Left forelimb (tissue), 1 donor: ENCODE data around the gene GRAMD2B.

ENCODE experiments used
- DNase-seq: peaks from one replicate; pipeline ENCODE4 v3.0.0-alpha.2; 2018; ENCODE audit warnings: low spot score

Gene GRAMD2B

GRCh38 chr5:126480824-126481223 lies 57.6 kb downstream of the GRAMD2B start:
- DNase-seq, result no peak

GRCh38 chr5:126481243-126481642 lies 58.0 kb downstream of the GRAMD2B start:
- DNase-seq, result no peak

- no peak for DNase-seq
These were observed 59.4 kb downstream of the GRAMD2B start for GRCh38 chr5:126482591-126482990.

GRCh38 chr5:126483156-126483555 lies 59.9 kb downstream of the GRAMD2B start:
- DNase-seq, result no peak

- DNase-seq, result no peak
These were observed 61.0 kb downstream of the GRAMD2B start for GRCh38 chr5:126484253-126484652.

- DNase-seq, result no peak
These were observed 63.1 kb downstream of the GRAMD2B start for GRCh38 chr5:126486332-126486731.

GRCh38 chr5:126487596-126487995 lies 64.4 kb downstream of the GRAMD2B start:
- DNase-seq, result no peak

GRCh38 chr5:126488443-126489065 lies 65.3 kb downstream of the GRAMD2B start:
- no peak for DNase-seq

- DNase-seq, result peak; percentile 70
These were observed 67.1 kb downstream of the GRAMD2B start for GRCh38 chr5:126490167-126490940.

- DNase-seq, result no peak
These were observed 69.7 kb downstream of the GRAMD2B start for GRCh38 chr5:126492939-126493338.

GRCh38 chr5:126494393-126494792 lies 71.2 kb downstream of the GRAMD2B start:
- DNase-seq, result no peak

- DNase-seq, result no peak
These were observed 74.3 kb downstream of the GRAMD2B start for GRCh38 chr5:126497506-126497905.

- no peak for DNase-seq
These were observed 76.1 kb downstream of the GRAMD2B start for GRCh38 chr5:126499278-126499677.

GRCh38 chr5:126499853-126500342 lies 76.7 kb downstream of the GRAMD2B start:
- no peak for DNase-seq

GRCh38 chr5:126501448-126501847 lies 78.2 kb downstream of the GRAMD2B start:
- DNase-seq, result no peak

- DNase-seq, result no peak
These were observed 80.4 kb downstream of the GRAMD2B start for GRCh38 chr5:126503602-126504104.

GRCh38 chr5:126506079-126506478 lies 82.9 kb downstream of the GRAMD2B start:
- DNase-seq, result no peak

- DNase-seq, result no peak
These were observed 85.2 kb downstream of the GRAMD2B start for GRCh38 chr5:126508251-126508961.

- no peak for DNase-seq
These were observed 85.7 kb downstream of the GRAMD2B start for GRCh38 chr5:126508962-126509279.

GRCh38 chr5:126509339-126509738 lies 86.1 kb downstream of the GRAMD2B start:
- no peak for DNase-seq

GRCh38 chr5:126511961-126512360 lies 88.8 kb downstream of the GRAMD2B start:
- no peak for DNase-seq

- DNase-seq, result no peak
These were observed 89.2 kb downstream of the GRAMD2B start for GRCh38 chr5:126512451-126512850.

GRCh38 chr5:126513302-126513701 lies 90.1 kb downstream of the GRAMD2B start:
- no peak for DNase-seq
